Astrocyte of the cerebellum (primary cell): ENCODE results near the gene TACR1.

ENCODE experiments used
- DNase-seq: peaks from one replicate; pipeline ENCODE4 v3.0.0-alpha.2; 2011; ENCODE audit warnings: low read depth
- H3K4me3 ChIP-seq: 2 replicates; pipeline ENCODE4 v1.5.1; 2011; ENCODE audit warnings: mild to moderate bottlenecking, low read depth, low read length, moderate library complexity
- in situ Hi-C: cut with HindIII; loops from 2 replicates; pipeline ENCODE4 v1.10.0; 2017; ENCODE audit warnings: low sequenced_read_pairs
- TF ChIP-seq, protein P1 (sequence below): IDR thresholded peaks from 2 replicates; pipeline ENCODE4 v1.5.1; 2012; ENCODE audit warnings: low read length, low read depth, moderate library complexity, mild to moderate bottlenecking; ENCODE audit errors: missing control alignments

The TACR1 gene

DNA sequence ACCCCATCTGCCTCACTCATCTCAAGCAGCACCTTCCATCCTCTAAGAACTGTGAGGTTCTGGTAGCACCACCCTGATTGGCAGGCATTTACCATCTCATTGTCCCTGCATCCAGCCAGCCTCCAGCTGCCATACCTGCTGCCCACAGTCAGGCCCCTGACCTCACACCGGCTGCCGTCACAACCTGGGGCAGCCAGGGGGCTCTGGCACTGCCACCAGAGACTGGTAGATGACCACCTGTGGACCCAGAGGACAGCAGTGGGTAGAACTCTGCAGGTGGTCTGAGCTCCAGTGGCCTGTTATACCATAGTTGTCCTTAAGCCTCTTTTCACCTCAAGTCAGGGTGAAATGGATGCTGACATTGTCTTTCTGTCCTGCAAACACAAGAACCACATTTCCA, 171.4 kb downstream of the TACR1 start:
- no peak overlapping the region for H3K4me3 ChIP-seq
- DNase-seq: no peak
- in situ Hi-C loops: no loop called here
- TF ChIP-seq, protein P1, sequence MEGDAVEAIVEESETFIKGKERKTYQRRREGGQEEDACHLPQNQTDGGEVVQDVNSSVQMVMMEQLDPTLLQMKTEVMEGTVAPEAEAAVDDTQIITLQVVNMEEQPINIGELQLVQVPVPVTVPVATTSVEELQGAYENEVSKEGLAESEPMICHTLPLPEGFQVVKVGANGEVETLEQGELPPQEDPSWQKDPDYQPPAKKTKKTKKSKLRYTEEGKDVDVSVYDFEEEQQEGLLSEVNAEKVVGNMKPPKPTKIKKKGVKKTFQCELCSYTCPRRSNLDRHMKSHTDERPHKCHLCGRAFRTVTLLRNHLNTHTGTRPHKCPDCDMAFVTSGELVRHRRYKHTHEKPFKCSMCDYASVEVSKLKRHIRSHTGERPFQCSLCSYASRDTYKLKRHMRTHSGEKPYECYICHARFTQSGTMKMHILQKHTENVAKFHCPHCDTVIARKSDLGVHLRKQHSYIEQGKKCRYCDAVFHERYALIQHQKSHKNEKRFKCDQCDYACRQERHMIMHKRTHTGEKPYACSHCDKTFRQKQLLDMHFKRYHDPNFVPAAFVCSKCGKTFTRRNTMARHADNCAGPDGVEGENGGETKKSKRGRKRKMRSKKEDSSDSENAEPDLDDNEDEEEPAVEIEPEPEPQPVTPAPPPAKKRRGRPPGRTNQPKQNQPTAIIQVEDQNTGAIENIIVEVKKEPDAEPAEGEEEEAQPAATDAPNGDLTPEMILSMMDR: no peak

DNA sequence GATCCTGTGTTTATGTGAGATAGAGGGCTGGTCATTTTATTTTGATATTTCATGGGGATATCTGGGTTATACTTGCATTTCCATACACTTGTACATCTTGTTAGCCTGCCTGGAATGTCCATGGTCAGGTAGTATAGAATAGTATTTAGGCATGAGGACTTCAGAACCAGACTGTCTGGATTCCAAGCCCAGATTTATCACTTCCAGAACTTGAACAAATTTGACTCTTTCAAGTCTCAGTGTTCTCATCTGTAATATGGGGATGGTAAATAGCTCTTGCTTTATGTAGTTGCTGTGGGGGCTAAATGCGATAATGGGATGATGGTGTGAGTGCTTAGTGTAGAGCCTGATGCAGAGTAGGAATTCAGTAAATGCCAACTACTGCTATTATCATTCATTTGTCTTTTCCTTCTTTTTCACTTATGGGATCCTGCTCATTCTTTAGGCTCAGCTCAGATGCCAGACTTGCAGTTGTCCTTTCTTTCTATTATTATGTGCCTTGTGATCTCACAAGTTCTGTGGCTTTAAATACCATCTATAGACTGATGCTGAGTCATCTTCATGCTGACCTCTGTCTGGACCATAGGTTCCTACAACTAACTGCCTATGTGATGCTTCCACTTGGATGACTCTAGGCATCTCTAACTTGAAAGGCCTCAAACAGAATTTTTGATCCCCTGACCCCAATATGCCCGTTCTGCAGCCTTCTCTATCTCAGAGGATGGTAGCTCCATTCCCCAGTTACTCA, 173.5 kb downstream of the TACR1 start:
- no peak for DNase-seq
- in situ Hi-C loops: no loop called here
- no peak overlapping the region for H3K4me3 ChIP-seq
- TF ChIP-seq, protein P1: no peak

DNA sequence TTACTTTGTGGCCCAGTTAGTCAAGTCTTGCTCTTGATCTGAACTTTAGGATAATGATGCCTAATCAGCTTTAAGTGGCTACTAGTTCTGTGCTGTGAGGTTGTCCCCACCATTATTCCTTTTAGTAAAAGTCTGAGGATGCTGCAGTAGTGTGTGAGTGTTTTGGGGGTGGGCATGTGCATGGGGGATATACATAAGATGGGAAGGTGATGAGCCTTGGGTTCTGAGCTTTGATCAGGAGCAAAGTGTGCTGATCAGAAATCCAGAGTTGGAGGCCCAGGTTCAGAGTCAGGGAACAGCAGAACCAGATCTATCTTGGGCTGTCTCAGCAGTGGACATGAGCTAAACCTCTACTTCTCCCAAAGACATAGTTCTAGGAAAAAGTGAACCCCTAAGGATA, 174.1 kb downstream of the TACR1 start:
- in situ Hi-C loops: no loop called here

DNA sequence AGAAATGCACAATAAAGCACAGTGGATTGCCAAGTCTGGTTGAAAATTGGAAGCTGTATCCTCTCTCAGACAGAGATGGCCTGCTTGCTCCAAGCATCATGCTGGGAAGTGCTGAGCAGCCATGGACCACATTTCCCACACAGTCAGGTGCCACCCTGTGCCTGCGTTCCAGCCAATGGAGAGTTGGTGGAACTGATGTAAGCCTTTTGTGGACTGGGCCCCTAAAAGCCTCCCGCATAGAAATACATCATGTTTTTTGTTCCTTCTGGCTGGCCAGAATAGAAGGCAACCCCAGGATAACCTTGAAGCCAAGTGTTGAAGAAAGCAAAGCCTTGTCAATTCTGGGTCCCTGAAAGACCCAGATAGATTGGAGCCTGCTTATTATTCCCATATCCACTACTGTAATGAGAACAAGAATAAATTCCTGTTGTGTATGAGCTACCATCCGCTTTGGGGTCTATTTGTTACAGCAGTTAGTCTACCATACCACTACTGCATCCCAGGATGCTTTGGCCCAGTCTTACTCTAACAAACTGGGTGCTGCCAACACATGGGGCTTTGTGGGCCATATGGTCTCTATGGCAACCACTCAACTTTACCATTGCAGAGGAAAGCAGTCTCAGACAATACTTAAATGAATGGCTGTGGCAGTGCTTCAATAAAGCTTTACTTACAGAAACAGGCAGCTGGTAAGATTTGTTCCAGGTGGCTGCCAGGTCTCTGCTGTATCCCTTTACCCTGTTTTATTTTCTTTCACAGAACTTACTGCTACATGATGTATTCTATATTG, 175.5 kb downstream of the TACR1 start:
- DNase-seq: no peak
- TF ChIP-seq, protein P1: no peak
- H3K4me3 ChIP-seq: no peak overlapping the region
- in situ Hi-C loops: no loop called here

More for the DNA sequence above, 174.1 kb downstream of the TACR1 start:
- no peak for DNase-seq
- TF ChIP-seq, protein P1: no peak
- no peak overlapping the region for H3K4me3 ChIP-seq

DNA sequence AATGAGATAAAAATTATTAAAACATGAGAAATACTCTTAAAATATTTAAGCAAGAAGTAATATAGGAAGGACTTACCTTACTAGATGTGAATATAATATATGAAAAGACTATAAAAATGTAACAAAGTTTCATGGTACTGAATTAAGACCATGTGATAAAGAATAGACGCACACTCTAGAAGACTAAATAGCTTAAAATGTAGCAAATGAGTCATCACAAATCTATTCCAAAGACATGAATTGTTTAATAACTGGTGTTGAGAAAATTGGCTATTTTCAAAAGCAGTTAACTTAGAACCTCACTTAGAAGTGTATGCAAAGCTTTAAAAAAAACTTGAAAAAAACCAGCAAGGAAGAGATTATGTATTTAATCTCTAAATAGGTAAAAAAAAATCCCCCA, 176.8 kb downstream of the TACR1 start:
- in situ Hi-C loops: no loop called here

DNA sequence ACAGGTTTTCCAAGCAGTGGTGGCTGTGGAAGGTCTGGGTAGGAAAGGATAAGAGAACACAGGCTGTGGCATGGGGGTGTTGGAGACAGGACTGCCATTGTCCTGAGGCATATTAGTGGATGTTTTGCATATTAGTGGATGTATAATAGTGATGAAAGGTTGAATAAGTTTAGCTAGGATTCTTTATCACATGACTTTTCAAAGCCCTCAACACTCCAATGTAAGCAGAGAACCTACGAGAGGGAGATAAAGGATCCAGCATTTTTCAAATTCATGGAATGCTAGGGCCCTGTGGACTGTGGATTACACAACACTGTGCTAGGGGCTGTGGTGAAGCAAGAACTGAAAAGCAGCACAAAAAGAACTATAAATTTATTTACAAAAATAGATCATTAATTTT, 177.6 kb downstream of the TACR1 start:
- peak; percentile 5 for DNase-seq

More for the DNA sequence above, 176.8 kb downstream of the TACR1 start:
- H3K4me3 ChIP-seq: no peak overlapping the region
- DNase-seq: peak; percentile 11
- TF ChIP-seq, protein P1: no peak

More for the DNA sequence above, 177.6 kb downstream of the TACR1 start:
- in situ Hi-C loops: no loop called here
- TF ChIP-seq, protein P1: no peak
- no peak overlapping the region for H3K4me3 ChIP-seq
